NT2/D1 (cell line): ENCODE data around the gene PCDHGC4.

Experiments
- DNase-seq: peaks from one replicate; pipeline ENCODE4 v3.0.0-alpha.2; 2011; ENCODE audit warnings: low read depth, low spot score
- H3K27me3 ChIP-seq: 2 replicates; pipeline ENCODE4 v1.6.0; 2011; ENCODE audit warnings: mild to moderate bottlenecking; ENCODE audit not compliant: insufficient read length, insufficient read depth
- H3K36me3 ChIP-seq: 2 replicates; pipeline ENCODE4 v1.6.1; 2011; ENCODE audit warnings: mild to moderate bottlenecking, low read length, mixed read lengths; ENCODE audit not compliant: insufficient read depth, insufficient read length
- H3K4me1 ChIP-seq: 2 replicates; pipeline ENCODE4 v1.5.1; 2011; ENCODE audit not compliant: insufficient read depth, insufficient read length
- H3K4me3 ChIP-seq: 2 replicates; pipeline ENCODE4 v1.5.1; 2011; ENCODE audit warnings: low read depth; ENCODE audit not compliant: insufficient read length
- H3K9ac ChIP-seq: 2 replicates; pipeline ENCODE4 v1.6.0; 2011; ENCODE audit warnings: low read depth; ENCODE audit not compliant: insufficient read length
- H3K9me3 ChIP-seq: 2 replicates; pipeline ENCODE4 v1.5.1; 2011; ENCODE audit warnings: mild to moderate bottlenecking, low read length; ENCODE audit not compliant: insufficient read depth
- SUZ12 ChIP-seq: IDR thresholded peaks from 2 replicates; pipeline ENCODE4 v1.6.1; 2011; ENCODE audit not compliant: insufficient read length, insufficient read depth; ENCODE audit errors: extremely low read depth
- YY1 ChIP-seq: IDR thresholded peaks from 2 replicates; pipeline ENCODE4 v1.6.1; 2011; ENCODE audit not compliant: insufficient read length, insufficient read depth
- ZNF274 ChIP-seq: IDR thresholded peaks from 2 replicates; pipeline ENCODE4 v1.6.1; 2011; ENCODE audit warnings: mild to moderate bottlenecking, low read depth, low read length

Gene PCDHGC4

DNA sequence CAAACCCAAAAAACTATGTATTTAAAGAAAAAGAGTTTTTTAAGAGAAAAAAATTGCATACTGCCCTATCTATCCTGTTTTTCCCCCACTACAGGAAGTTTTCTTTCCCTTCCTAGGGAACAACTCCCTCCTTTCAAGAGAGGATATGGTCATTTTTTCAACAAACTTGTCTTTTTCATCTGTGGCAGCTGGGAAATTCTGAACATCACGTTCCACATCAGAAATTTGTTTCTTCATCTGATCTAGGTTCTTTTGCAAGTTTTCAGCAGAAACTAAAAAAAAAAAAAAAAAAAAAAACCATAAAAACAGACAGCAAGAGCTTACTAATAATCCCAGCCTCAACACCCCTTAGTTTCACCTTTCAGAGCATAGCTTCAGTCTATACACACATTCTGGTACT is 42.6 kb downstream of the PCDHGC4 start:
- Histone ChIP-seq H3K9me3 (no peaks in the 10 kb centered on the region), H3K36me3 (peaks cover 81% of the 10 kb centered on the region), H3K27me3 (no peaks in the 10 kb centered on the region), H3K9ac (no peak overlapping the region), H3K4me1 (peaks cover 3% of the 10 kb centered on the region), H3K4me3 (no peak overlapping the region)
- no peak for DNase-seq
- TF ChIP-seq YY1, result no peak
- no peak for TF ChIP-seq ZNF274
- no peak for TF ChIP-seq SUZ12

DNA sequence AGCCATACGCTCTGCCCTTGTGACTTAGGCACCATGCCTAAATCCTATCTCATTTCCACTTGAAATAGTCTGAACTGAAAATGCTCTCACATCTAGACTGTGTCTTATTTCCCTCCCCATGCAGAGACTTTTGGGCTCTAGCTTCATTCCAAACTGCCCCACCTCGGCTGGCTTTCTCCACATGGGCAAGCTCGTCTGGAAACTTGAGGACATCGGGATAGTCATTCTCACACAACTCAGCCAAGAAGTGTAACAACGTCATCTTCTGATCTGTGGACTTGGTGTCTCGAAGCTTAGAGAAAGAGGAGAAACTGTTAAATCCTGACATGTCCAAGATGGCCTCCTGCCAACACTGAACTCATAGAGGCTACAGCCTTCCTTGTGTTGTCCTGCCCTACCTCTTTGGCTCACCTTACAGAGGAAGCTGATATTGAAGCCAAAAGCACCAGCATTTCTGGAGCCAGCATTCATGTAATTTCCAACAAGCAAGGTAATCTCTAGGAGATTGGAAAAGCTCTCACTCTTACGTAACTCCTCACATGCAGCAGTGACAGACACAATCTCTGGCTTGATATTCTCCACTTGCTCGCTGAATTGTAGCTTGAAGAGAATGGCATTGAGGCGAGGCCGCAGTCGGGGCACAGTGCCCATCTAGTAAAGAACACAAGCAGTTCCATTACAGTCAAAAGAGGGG is 43.6 kb downstream of the PCDHGC4 start:
- no peak overlapping the region for H3K4me3 ChIP-seq
- TF ChIP-seq ZNF274 (no peak), YY1 (no peak), SUZ12 (no peak)
- DNase-seq, result no peak
- H3K36me3 ChIP-seq, result peaks cover 76% of the 10 kb centered on the region
- H3K4me1 ChIP-seq, result no peaks in the 10 kb centered on the region
- H3K27me3 ChIP-seq, result no peaks in the 10 kb centered on the region
- no peak overlapping the region for H3K9ac ChIP-seq
- H3K9me3 ChIP-seq, result no peaks in the 10 kb centered on the region

DNA sequence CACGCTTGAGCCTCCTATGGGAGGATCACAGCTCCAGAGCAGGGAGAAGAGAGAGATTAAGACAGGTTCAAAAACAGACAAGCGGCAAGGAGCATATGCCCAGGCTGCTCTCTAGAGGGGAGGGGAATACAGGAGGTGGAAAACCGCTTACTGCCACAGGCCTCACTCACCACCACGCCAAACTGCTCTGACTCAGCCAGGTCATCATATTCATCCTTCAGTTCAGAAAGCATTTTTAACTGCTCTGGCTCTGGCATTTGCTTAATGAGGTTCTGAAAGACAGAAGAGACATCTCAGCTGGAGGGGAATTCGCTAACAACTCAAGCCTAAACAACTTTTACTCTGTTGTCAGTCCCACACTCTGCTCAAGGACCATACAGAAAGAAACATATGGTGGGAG is 44.2 kb downstream of the PCDHGC4 start:
- H3K27me3 ChIP-seq, result no peaks in the 10 kb centered on the region
- no peak for DNase-seq
- H3K36me3 ChIP-seq, result peaks cover 72% of the 10 kb centered on the region
- no peak overlapping the region for H3K9ac ChIP-seq
- TF ChIP-seq SUZ12, result no peak
- TF ChIP-seq ZNF274, result no peak
- TF ChIP-seq YY1, result no peak
- no peaks in the 10 kb centered on the region for H3K4me1 ChIP-seq
- no peak overlapping the region for H3K4me3 ChIP-seq
- H3K9me3 ChIP-seq, result no peaks in the 10 kb centered on the region

DNA sequence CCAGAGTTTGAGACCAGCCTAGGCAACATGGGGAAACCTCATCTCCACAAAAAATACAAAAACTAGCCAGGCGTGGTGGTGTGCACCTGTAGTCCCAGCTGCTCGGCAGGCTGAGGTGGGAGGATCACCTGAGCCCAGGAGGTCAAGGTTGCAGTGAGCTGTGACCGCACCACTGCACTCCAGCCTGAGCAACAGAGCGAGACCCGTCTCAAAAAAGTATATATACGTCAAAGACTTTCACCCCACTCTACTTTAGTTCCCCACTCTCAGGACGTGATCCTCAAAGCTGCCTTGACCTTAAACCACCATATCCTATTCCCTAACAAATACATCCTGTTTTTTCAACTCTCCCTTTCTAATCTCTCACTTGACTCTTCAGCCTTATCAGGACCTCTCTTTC is 45.0 kb downstream of the PCDHGC4 start:
- TF ChIP-seq SUZ12 (no peak), ZNF274 (no peak), YY1 (no peak)
- peaks cover 70% of the 10 kb centered on the region for H3K36me3 ChIP-seq
- H3K9ac ChIP-seq, result no peak overlapping the region
- H3K27me3 ChIP-seq, result no peaks in the 10 kb centered on the region
- no peak for DNase-seq
- no peaks in the 10 kb centered on the region for H3K4me1 ChIP-seq
- H3K4me3 ChIP-seq, result no peak overlapping the region
- no peaks in the 10 kb centered on the region for H3K9me3 ChIP-seq

DNA sequence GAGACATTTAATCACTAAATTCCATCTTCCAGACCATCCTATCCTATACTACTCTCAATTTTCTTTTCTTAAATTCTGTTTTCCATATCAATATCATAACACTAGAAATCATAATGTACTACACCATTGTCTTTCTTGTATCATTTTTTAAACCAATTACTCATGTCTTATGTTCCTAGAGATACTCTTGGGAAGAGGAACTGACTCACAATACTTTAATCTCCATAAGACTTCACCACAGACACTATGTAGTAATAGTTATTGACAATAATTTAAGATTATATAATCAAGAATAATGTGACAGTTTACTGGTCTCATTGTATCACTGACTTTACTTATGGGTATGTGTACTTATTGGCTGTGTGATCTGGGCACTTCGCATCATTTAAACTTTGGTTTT is 47.9 kb downstream of the PCDHGC4 start:
- Histone ChIP-seq H3K4me3 (no peak overlapping the region), H3K9me3 (no peaks in the 10 kb centered on the region), H3K27me3 (no peaks in the 10 kb centered on the region), H3K4me1 (no peaks in the 10 kb centered on the region), H3K9ac (no peak overlapping the region), H3K36me3 (peaks cover 52% of the 10 kb centered on the region)
- TF ChIP-seq ZNF274 (no peak), SUZ12 (no peak), YY1 (no peak)
- DNase-seq, result no peak

DNA sequence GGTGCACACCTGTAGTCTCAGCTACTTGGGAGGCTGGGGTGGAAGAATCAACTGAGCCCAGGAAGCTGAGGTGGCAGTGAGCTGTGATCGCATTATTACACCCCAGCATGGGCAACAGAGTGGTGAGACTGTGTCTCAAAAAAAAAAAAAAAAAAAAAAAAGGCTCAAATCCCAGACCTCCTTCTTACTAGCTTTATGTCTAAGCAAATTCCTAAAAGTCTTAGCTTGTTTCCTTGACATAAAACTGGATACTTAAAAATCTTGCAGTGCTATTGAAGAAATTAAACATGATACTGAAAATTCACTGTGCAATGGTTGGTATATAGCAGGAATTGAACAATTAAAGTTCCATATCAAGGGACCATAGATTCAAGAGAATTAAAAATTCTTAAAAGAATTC is 49.1 kb downstream of the PCDHGC4 start:
- no peak for TF ChIP-seq ZNF274
- no peak for TF ChIP-seq SUZ12
- TF ChIP-seq YY1, result no peak
- no peak for DNase-seq
- Histone ChIP-seq H3K36me3 (peaks cover 40% of the 10 kb centered on the region), H3K4me1 (no peaks in the 10 kb centered on the region), H3K9ac (no peak overlapping the region), H3K27me3 (no peaks in the 10 kb centered on the region), H3K4me3 (no peak overlapping the region), H3K9me3 (no peaks in the 10 kb centered on the region)

DNA sequence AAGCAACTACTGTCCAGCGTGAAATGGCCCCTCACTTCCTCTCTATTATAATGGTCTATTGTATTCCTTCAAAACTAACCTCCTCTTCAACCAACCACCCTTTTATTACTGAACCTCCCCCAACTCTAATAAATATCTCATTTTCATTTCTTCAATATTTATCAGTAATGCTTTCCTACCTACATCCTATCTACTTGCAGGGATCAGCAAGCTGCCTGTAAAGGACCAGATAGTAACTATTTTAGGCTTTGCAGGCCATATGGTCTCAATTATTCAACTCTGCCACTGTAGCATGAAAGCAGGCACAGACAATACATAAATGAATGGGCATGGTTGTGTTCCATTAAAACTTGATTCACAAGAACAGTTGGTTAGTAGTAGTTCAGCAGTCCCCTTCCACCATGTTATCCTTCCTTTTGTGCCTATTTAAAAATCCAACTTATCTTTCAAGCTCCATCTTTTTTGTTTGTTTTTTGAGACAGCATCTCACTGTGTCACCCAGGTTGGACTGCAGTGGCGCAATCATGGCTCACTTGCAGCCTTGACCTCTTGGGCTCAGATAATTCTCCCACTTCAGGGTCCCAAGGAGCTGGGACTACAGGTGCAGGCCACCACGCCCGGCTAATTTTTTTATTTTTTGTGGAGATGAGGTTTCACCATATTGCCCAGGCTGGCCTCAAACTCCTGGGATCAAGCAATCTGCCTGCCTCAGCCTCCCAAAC is 49.8 kb downstream of the PCDHGC4 start:
- Histone ChIP-seq H3K4me1 (no peaks in the 10 kb centered on the region), H3K9me3 (no peaks in the 10 kb centered on the region), H3K4me3 (no peak overlapping the region), H3K36me3 (peaks cover 32% of the 10 kb centered on the region), H3K27me3 (no peaks in the 10 kb centered on the region), H3K9ac (no peak overlapping the region)
- TF ChIP-seq ZNF274 (no peak), SUZ12 (no peak), YY1 (no peak)
- DNase-seq, result no peak
